GF-D8 (cell line): ENCODE results near the gene NEURL1.
"Not testable (repeated sequence)": the region's sequence is repeated elsewhere in the genome, so short reads cannot be mapped to it uniquely, and the experiment has no call there.

Source experiments
- DNase-seq: peaks from one replicate; lab custom pipeline; 2025; lab: John Stamatoyannopoulos, UW

Gene NEURL1

DNA sequence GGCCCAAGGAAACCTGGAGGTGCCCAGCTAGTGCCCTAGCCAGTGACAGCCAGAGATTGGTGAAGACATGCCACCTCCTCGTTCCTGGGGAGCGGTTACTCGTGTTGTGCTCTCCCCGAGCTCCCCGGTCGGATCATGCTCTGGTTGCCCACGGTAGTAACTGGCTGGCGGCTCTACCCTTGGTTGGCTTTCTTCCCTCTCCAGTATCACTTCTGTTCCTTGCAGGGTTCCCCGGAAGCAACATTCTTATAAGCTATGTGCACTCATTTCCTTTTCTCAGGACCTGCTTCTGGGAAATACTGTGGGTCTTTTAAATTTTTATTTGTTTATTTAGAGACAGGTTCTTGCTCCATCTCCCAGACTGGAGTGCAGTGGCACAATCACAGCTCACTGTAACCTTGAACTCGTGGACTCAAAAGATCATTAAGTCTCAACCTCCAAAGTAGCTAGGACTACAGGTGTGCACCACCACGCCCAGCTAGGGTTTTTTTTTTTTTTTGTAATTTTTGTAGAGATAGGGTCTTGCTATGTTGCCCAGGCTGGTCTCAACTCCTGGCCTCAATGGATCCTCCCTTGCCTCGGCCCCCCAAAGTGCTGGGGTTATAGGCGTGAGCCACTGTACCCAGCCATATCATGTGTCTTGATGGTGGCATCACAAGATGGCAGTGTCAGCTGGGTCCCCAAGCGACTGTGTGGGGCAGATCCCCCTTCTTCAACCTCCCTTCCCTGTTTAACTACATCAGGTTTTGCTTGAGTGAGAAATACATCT, 27.9 kb upstream of the NEURL1 start:
- DNase-seq = no peak

DNA sequence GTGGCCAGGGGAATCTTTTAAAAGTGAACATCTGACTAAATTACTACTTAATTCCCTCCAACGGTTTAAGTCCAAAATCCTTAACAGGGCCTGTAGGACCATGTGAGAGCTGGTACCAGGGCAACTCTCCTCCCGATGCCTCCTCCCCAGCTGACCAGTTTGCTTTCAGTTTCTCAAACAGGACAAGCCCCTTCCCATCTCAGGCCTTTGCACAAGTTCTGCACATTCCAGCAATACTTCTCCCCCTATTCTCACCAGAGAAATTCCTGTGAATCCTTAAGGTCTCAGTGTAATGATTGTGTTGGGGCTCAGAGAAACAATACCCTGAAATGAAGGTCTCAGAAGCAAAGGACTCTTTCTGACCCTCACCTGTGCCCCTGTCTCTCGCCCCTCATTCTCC, 26.8 kb upstream of the NEURL1 start:
- no peak for DNase-seq

DNA sequence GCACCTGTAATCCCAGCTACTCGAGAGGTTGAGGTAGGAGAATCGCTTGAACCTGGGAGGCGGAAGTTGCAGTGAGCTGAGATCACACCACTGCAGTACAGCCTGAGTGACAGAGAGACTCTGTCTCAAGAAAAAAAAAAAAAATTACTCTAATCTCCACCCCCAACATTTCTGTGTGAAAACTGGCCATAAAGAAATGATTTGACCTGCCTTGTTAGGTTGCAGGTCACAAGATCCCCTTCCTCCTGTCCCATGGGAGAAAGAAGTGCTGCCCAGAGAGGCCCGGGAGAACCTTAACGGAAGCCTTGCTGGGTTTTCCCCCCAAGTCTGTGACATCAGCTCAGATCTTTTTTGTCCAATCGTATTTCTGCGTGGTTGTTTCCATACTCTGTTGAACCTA, 26.1 kb upstream of the NEURL1 start:
- DNase-seq = no peak

DNA sequence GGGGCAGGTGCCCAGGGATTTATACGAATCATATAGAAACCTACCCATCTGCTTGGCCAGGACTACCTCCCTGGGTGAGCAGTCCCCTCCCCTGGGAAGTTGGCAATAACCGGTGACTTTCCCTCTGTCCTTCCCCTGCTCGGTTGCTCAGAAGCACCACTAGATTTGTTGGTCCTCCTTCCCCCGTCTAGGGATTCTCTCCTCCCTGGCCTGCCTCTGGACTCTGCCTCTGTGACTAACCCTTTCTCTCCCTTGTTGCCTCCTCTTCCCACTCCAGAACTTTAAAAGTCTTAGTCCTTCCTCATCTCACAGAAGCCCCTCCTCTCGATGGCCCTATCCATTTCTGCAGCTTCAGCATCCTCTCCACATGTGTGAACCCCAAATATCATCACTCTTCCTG, 24.3 kb upstream of the NEURL1 start:
- no peak for DNase-seq

DNA sequence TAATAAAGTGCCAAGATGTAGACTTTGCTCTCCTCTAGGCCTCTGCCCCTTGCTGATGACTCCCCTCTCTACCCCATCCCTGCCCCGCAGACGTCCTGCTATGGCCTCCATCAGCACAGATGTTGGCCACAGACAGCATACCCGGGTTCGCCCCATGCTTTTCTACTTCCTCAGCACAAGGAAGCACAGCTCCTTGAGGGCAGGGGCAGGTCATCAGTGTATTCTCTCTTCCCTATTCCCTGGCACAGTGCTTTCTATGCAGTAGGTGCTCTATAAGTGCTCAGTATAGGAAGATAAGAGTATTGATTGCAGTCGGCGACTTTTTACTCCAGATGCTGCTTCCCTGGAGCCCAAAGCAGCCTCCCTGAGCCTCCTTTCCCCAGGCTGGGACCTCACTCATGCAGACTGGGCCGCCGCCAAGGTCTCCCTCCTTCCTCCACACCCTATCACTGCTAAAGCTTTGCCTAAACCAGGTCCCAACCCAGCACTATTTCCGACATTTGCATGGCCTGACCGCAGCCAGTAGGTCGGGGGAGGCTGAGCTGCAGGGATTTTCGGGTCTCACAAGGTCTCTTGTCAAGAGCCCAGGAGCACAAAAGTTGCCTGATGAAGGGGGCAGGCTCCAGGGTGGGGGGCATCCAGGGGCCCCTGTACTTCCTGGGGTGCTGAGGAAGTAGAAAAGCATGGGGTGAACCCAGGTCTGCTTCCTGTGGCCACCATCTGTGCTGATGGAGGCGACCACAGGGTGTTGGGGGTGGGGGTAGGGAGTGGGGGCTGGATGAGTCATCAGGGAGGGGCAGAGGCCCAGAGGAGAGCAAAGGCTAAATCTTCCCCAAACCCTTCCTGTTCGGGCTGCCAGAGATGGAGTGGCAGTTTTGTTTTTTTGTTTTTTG, 22.5 kb upstream of the NEURL1 start:
- peak; percentile 89 for DNase-seq

DNA sequence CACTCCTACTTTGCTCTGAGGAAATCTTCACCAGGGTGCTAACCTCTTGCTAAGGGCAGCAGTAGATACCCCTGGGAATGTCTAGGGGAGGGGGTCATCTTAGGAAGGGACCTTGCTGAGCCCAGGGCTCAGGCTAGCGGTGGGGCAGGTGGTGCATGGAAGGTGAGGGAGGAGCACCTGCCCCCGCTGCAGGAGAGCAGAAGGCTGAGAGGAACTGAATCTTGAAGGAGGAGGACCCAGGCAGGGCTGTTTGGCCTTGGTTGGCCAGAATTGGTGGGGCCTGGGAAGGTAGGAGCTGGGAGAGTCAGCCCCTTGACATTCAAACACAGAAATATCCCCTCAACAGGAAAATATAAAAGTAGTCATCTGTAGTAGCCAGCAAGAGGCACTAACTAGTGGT, 21.5 kb upstream of the NEURL1 start:
- DNase-seq = no peak

DNA sequence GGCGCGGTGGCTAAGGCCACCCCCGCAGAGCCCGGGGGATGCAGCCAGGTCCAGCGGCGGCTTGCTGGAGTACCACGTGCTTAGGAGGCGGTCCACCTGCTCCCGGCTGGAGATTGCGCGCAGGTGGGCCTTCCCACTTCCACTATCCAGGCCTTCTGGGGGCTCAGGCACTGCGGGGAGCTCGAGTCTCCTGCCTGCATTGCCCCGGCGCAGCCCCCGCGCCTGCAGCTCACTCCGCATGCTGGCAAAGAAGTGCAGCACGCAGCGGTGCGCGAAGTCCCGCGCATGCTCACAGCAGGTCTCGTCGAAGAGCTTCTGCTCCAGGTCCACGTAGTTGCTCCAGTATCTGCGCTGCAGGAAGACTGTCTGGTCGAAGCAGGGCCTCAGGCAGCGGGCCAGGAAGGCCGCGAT, 20.2 kb upstream of the NEURL1 start:
- DNase-seq = no peak

DNA sequence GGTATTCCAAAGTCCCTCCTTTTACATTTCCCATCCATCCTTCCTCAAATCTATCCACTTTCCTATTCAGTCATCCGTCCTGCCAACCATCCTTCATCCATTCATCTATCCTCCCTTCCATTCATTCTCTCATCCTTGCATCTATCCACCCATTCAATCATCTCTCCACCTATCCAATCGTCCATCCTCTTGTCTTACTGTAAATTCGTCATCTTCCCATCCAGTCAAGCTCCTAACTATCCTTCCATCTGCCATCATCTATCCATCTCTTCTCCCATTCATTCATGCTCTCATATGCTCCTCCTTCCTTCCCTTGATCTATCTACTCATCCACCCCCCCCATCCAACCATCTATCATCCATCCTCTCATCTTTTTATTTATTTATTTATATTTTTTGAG, 19.4 kb upstream of the NEURL1 start:
- DNase-seq = no peak

DNA sequence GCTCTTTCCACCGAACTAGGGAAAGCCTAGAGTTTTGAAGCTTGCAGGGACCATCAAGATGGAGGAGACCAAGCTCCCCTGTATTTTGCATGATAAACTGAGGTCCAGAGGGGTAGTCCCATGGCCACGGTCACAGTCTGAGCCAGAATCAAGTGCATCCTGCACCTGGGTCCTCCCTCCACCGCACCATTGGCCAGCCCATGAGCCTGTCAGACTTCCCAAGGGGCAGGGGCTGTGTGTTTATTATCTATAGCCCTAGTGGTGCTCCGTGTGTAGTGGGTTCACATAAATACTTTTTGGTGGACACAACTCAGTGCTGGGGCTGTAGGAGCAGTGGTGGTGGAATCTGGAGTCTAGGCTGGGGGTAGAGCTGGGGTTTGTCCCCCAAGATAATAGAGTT, 18.1 kb upstream of the NEURL1 start:
- DNase-seq = no peak

DNA sequence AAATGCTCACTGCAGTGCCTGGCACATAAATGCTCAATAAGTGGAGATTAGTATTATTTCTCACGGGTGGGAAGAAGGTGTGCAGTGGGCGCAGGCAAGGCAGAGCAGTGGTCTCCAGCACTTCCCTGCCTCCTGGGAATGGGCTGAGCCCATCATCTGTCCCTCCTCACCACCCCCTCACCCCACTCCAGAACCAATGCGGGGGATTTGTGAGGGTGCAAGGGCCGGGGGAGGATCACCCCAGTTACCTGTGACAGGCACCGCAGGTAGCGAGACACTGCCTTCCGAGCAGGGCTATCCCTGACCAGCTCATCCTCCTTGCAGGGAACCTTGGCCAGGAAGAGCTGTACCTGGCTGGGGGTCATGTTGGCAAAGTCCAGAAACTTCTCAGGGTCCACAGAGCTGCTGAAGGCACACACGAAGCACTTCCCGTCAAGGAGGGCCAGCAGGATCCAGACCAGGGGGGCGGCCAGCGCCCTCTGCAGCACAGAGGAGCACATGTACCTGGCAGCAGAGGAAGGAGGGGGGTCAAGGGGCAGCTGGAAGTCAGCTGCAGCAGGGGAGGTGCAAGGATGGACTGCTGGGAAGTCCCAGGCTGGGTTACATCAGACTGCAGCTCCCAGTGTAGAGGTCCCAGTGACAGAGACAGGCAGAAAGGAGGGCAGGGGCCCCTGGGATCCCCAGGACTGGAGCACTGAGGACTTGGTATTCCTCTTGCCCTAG, 17.3 kb upstream of the NEURL1 start:
- peak; percentile 16 for DNase-seq

DNA sequence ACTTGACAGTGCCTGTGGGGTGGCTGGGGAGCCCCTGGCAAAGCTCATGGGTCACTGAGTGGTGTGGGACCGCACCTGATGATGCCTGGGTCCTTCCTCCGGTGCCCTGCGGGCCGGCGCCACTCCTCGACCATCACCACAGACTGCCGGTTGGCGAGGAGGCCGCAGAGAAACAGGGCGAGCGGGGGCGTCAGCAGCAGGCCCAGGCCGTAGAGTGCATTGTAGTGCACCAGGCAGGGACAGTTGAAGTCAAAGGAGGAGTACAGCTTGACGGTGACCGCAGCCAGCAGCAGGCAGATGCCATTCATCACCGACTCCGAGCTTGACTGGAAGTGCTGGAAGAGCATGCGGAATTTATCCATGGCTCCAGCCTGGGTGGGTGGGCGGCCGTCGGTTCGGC, 14.8 kb upstream of the NEURL1 start:
- DNase-seq = no peak

DNA sequence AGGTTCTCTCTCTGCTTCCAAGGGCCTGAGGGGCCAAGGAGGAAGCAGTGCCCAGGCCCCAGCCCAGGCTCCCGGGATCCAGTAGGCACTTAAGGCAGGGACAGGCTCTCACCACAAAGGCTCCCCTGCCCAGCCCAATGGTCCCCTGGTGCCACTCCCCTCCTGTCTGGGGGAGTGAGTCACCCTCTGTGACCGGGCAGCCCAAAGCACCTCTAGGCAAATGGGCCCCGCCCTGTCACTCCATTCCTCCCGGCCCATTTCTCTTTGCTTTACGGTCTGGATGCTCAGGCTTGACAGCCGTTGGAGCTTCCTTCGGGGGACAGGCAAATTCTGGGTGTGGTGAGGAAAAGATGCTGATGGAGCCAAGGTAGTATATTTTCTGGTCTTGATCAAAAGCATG, 14.4 kb upstream of the NEURL1 start, which contains the start of gene CALHM3:
Gene CALHM3, minus strand, starts transcription at position 106 of the 400 bp plus-strand sequence. CDS start 208 bp downstream, outside the sequence.
- DNase-seq = no peak

DNA sequence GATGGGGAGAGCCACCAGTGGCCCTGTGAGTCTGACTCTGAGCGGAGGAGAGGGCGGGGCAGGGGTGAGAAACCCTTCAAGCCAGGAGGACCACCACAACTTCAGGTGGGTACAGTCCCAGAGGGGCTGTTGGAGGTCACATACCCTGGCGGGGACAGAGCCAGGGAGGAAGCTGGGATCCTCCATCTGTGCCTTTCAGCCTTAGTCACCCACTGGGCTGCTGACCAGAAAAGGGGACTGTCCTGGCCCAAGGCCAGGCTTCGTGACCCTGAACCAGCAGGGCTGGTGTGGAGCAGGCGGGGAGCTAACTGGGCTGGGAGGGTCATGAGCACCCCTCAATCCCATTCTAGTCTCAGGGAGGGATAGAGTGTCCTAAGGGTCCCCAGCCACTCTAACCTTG, 13.0 kb upstream of the NEURL1 start:
- DNase-seq = no peak

DNA sequence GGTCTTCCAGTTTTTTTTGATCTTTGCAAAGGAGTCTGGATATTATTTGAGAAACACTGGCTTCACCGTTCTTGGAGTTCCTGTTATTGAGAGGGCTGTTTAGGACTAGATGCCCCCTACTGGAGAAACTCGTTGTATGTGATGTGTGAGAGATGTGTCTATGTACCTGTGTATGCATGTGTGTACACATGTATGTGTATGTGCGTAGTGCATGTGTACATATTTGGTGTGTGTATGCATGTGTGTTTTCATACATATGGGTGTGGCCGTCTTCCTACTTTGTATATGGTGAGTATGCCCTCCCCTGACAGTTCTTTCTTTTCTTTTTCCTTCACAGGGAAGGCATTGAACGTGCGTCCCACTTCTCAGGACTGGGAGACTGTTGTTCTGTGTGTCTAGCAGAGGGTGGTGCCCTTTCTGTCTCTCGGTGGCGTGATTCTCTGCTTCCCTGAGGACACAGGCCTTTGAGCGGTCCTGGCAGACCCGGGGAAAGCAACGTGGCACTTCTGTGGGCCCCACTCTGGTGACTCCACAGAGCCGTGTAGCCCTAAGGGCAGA, 11.5 kb upstream of the NEURL1 start:
- DNase-seq = peak; percentile 47

DNA sequence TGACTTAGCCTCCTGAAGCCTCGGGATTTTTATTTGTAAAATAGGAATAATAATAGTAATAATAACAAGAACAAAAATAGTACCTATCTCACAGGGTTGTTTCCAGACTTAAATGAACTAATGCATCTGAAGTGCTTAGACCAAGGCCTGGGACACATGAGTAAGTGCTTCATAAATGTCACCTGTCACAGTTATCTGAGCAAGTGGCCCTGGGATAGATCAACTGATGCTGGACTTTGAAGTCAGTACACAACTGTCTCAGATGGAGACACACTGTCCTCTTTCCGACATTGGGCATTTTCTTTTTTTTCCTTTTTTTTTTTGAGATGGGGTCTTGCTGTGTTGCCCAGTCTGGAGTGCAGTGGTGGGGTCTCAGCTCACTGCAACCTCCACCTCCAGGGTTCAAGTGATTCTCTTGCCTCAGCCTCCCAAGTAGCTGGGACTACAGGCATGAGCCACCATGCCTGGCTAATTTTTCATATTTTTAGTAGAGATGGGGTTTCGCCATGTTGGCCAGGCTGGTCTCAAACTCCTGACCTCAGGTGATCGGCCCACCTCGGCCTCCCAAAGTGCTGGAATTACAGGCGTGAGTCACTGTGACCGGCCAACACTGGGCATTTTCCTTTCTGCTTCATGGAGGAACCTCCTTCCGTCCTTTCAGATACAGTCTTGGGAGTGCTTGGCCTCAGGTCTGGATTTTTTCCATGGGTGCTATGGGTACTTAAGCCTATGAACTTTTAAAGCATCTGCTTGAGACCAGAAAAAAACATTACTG, 6.7 kb upstream of the NEURL1 start:
- DNase-seq = not testable (repeated sequence)

DNA sequence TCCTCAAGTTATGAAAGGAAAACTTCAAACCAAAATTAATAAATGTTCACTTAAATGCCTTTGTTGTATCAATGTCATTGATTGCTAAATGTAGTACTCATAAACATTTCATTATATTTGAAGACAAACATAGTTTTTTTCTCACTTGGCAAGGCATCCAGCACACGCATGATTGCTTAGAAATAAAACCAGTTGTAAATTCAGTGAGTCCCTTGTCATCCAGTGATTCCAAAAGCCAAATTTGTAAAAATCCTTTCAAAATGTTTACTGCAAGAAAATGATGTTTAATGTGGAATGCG, 6.1 kb upstream of the NEURL1 start:
- DNase-seq = no peak

DNA sequence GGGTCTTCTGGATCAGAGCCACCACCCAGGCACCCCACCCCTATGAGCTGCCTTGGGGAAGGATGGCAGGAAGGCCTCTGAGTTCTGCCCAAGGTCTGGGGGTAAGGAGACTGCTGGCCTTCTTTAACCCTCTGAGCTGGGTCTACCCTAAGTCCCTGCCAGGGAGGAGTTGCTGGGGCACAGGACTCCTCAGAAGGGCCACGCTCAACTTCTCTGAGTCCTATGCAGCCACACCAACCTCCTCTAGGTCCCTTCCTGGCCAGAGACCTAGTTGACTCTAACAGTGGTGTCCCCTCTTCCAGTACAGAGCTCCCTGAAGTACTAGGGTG, 2.6 kb upstream of the NEURL1 start:
- DNase-seq = no peak

DNA sequence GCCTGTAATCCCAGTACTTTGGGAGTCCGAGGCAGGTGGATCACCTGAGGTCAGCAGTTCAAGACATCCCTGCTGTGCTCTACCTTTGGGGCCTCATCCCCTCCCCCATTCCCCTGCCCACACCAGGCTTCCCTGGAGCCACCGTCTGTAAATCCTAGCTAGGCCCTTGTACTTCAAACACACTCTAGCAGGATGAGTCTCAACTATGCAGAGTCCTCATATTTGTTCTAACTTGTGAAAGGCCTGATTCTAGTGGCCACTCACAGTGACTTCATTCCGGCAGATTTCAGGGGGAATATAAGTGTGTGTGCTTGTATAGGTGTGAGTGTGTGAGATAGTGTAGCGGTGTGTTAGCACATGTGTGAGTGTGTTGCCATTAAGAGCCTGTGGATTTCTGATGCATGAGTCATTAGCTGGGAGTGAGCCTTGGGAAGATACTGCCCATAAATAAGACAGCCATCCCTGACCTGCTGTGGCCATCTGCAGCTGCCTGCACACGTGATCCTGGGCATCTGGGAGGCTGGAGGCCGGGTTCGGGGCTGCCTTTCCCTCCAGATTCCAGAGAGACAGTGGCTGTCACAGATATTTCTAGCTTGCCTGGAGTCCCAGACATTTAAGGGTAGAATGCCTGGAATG, 1.7 kb upstream of the NEURL1 start:
- no peak for DNase-seq

DNA sequence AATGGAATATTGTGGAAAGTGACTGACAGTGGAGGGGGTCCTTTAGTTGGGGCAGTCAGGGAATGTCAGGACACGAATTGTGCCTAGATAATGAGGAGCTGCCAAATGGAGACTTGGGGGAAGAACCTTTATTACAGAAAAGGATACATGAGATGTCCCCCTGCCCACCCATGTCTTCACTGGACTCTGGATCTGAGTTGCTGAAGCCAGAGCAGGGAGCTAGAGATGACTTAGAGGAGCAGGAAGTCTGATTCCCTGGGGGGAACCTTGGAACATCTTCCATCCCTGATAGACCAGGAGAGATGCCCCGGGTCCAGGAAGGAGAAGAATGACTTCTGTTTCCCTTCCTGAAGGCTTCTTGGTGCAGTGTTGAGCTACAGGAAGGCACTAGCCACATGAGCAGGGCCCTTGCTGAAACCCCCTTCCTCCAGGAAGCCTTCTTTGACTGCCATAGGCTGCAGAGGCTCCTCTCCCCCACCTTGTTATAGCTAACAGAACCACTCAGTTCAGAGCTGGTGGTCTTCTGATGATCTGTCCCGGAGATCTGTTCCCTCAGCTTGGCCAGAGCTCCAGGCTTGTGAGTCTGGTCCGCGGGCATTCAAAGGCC, 747 bp upstream of the NEURL1 start:
- no peak for DNase-seq

DNA sequence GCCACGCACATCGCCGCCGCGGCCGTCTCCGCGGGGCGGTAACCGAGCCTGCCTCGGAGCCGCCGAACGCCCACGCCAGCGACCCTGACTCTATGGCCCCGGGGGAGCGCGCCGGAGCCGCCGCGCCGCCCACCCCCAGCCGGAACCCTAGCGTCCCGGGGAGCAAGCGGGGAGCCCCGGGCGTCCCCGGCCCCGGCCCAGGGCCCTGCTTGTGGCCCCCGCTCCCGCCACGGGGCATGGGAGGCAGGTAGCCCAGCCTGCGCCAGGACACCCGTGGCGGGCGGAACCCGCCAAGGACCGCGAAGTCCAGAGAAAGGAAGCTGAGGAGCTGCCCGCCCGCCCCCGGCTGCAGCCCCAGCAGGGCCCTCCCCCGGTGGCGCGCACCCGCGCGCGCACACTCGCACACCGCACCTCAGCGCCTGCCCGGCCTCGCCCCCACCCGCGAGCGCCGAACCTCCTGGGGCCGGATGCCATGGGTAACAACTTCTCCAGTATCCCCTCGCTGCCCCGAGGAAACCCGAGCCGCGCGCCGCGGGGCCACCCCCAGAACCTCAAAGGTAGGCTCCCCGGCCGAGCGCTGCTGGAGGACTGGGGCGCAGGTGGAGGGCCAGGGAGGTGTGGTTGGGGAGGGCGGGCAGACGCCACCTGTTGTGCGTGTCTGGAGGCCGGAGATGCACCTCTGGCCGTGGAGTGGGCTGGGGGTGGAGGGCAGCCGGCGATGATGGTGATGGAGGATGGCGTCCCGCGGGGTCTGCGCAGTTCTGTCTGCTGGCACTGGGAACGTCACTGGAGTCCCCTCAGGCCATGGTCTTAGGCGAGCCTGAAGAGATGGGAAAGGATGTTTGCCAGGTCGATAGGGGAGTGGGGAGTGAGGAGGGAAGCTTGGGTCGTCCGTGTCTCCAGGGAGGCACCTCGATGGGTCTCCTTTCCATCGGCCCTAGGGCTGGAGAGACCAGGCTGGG, 692 bp downstream of the NEURL1 start:
- DNase-seq = no peak
